ENCODE data around the gene ATG4A.
A peak's percentile ranks its signal among the peaks of the same experiment; 100 is the strongest.

The ATG4A gene

GRCh38 chrX:108091878-108092291 is 307 bp downstream of the ATG4A start:
- TF ChIP-seq MYC (IDR thresholded peaks at IDR 0.05; ENCODE audit: low read depth, low read length), result no peak
- TF ChIP-seq POLR2A (IDR thresholded peaks at IDR 0.05; ENCODE audit: extremely low read depth, insufficient read length), result no peak
- no peak for TF ChIP-seq CTCF (IDR thresholded peaks at IDR 0.05; ENCODE audit: low read depth, low read length)
- no peak for TF ChIP-seq MAX (IDR thresholded peaks at IDR 0.05; ENCODE audit: low read depth, low read length)
- DNase-seq (ENCODE audit: low read depth), result no peak
- peak overlapping the region; percentile 77 for H3K4me3 ChIP-seq (ENCODE audit: low read depth, low read length)

- TF ChIP-seq MYC (IDR thresholded peaks at IDR 0.05; ENCODE audit: low read depth, low read length) (no peak), MAX (IDR thresholded peaks at IDR 0.05; ENCODE audit: low read depth, low read length) (no peak), CTCF (IDR thresholded peaks at IDR 0.05; ENCODE audit: low read depth, low read length) (no peak), POLR2A (IDR thresholded peaks at IDR 0.05; ENCODE audit: extremely low read depth, insufficient read length) (no peak)
- no peak for DNase-seq (ENCODE audit: low read depth)
- H3K4me3 ChIP-seq (ENCODE audit: low read depth, low read length), result no peak overlapping the region
Measured at GRCh38 chrX:108097380-108097779, 5.8 kb downstream of the ATG4A start.

GRCh38 chrX:108105473-108105872 is 13.9 kb downstream of the ATG4A start:
- no peak for DNase-seq (ENCODE audit: low read depth)
- TF ChIP-seq CTCF (IDR thresholded peaks at IDR 0.05; ENCODE audit: low read depth, low read length), result no peak
- TF ChIP-seq POLR2A (IDR thresholded peaks at IDR 0.05; ENCODE audit: extremely low read depth, insufficient read length), result no peak
- no peak for TF ChIP-seq MYC (IDR thresholded peaks at IDR 0.05; ENCODE audit: low read depth, low read length)
- TF ChIP-seq MAX (IDR thresholded peaks at IDR 0.05; ENCODE audit: low read depth, low read length), result no peak
- H3K4me3 ChIP-seq (ENCODE audit: low read depth, low read length), result no peak overlapping the region

GRCh38 chrX:108114541-108114940 is 23.0 kb downstream of the ATG4A start:
- DNase-seq (ENCODE audit: low read depth), result no peak
- TF ChIP-seq MYC (IDR thresholded peaks at IDR 0.05; ENCODE audit: low read depth, low read length) (no peak), POLR2A (IDR thresholded peaks at IDR 0.05; ENCODE audit: extremely low read depth, insufficient read length) (no peak), CTCF (IDR thresholded peaks at IDR 0.05; ENCODE audit: low read depth, low read length) (no peak), MAX (IDR thresholded peaks at IDR 0.05; ENCODE audit: low read depth, low read length) (no peak)
- no peak overlapping the region for H3K4me3 ChIP-seq (ENCODE audit: low read depth, low read length)

GRCh38 chrX:108117988-108118387 is 26.4 kb downstream of the ATG4A start:
- H3K4me3 ChIP-seq (ENCODE audit: low read depth, low read length), result no peak overlapping the region
- TF ChIP-seq CTCF (IDR thresholded peaks at IDR 0.05; ENCODE audit: low read depth, low read length) (no peak), MAX (IDR thresholded peaks at IDR 0.05; ENCODE audit: low read depth, low read length) (no peak), POLR2A (IDR thresholded peaks at IDR 0.05; ENCODE audit: extremely low read depth, insufficient read length) (no peak), MYC (IDR thresholded peaks at IDR 0.05; ENCODE audit: low read depth, low read length) (no peak)
- DNase-seq (ENCODE audit: low read depth), result no peak

- DNase-seq (ENCODE audit: low read depth), result no peak
- TF ChIP-seq POLR2A (IDR thresholded peaks at IDR 0.05; ENCODE audit: extremely low read depth, insufficient read length) (no peak), MYC (IDR thresholded peaks at IDR 0.05; ENCODE audit: low read depth, low read length) (no peak), MAX (IDR thresholded peaks at IDR 0.05; ENCODE audit: low read depth, low read length) (no peak), CTCF (IDR thresholded peaks at IDR 0.05; ENCODE audit: low read depth, low read length) (no peak)
- H3K4me3 ChIP-seq (ENCODE audit: low read depth, low read length), result no peak overlapping the region
Measured at GRCh38 chrX:108121291-108121690, 29.7 kb downstream of the ATG4A start.

Measured in NB4 (cell line).